OCI-LY1 (cell line): ENCODE measurements around the gene CHST13.

Experiments used
- H2AFZ ChIP-seq: fragments of 200-600 bp; sonication (generic), shearing (Covaris generic); 2 replicates; pipeline ENCODE4 v1.6.0; 2014; ENCODE audit warnings: antibody characterized with exemption, mild to moderate bottlenecking, low read length
- H3F3A ChIP-seq: fragments of 200-600 bp; sonication (generic), shearing (Covaris generic); 2 replicates; pipeline ENCODE4 v1.6.0; 2014; ENCODE audit warnings: mild to moderate bottlenecking, antibody characterized with exemption, low read length, moderate library complexity; ENCODE audit not compliant: insufficient read depth
- H3K27ac ChIP-seq: fragments of 200-600 bp; sonication (generic); 2 replicates; pipeline ENCODE4 v1.5.1; 2014; ENCODE audit warnings: low read length, mixed run types, mild to moderate bottlenecking, low read depth; ENCODE audit not compliant: poor library complexity, severe bottlenecking
- H3K27me3 ChIP-seq: fragments of 200-600 bp; sonication (generic); 2 replicates; pipeline ENCODE4 v1.6.0; 2014; ENCODE audit warnings: antibody characterized with exemption, mild to moderate bottlenecking, low read length, moderate library complexity; ENCODE audit not compliant: insufficient read depth
- H3K36me3 ChIP-seq: fragments of 200-600 bp; sonication (generic); 2 replicates; pipeline ENCODE4 v1.6.1; 2014; ENCODE audit warnings: mild to moderate bottlenecking, antibody characterized with exemption, low read length, moderate library complexity, mixed read lengths; ENCODE audit not compliant: insufficient read depth
- H3K4me1 ChIP-seq: fragments of 200-600 bp; sonication (generic); 2 replicates; pipeline ENCODE4 v1.5.1; 2014; ENCODE audit warnings: mild to moderate bottlenecking, low read length, moderate library complexity; ENCODE audit not compliant: insufficient read depth, severe bottlenecking
- H3K4me2 ChIP-seq: fragments of 200-600 bp; sonication (generic), shearing (Covaris generic); 2 replicates; pipeline ENCODE4 v1.6.1; 2014; ENCODE audit warnings: low read length
- H3K4me3 ChIP-seq: fragments of 200-600 bp; sonication (generic); 2 replicates; pipeline ENCODE4 v1.5.1; 2014; ENCODE audit warnings: low read length, low read depth, mild to moderate bottlenecking, mixed read lengths; ENCODE audit not compliant: poor library complexity, severe bottlenecking
- H3K79me2 ChIP-seq: fragments of 200-600 bp; shearing (Covaris generic); 2 replicates; pipeline ENCODE4 v1.6.1; 2016; ENCODE audit warnings: mixed run types, low read length, mixed read lengths; ENCODE audit not compliant: insufficient read depth
- H3K9ac ChIP-seq: fragments of 200-600 bp; sonication (generic), shearing (Covaris generic); 2 replicates; pipeline ENCODE4 v1.6.1; 2014; ENCODE audit warnings: mild to moderate bottlenecking, low read length, mixed read lengths
- H3K9me2 ChIP-seq: fragments of 200-600 bp; sonication (generic), shearing (Covaris generic); 2 replicates; pipeline ENCODE4 v1.6.1; 2014; ENCODE audit warnings: low read depth, mild to moderate bottlenecking, low read length, mixed read lengths
- H3K9me3 ChIP-seq: fragments of 200-600 bp; shearing (Covaris generic); 2 replicates; pipeline ENCODE4 v1.6.1; 2014; ENCODE audit warnings: low read length, mixed read lengths
- H4K20me1 ChIP-seq: fragments of 200-600 bp; sonication (generic), shearing (Covaris generic); 2 replicates; pipeline ENCODE4 v1.6.0; 2016; ENCODE audit warnings: mild to moderate bottlenecking, low read length; ENCODE audit not compliant: insufficient read depth
- EZH2 ChIP-seq: fragments of 200-600 bp; sonication (generic), shearing (Covaris generic); IDR thresholded peaks from 2 replicates; pipeline ENCODE4 v1.8.0; 2017; ENCODE audit warnings: borderline replicate concordance, mixed run types, mild to moderate bottlenecking, antibody characterized with exemption, low read length, moderate library complexity, mixed read lengths
- TF ChIP-seq, protein P1 (sequence below): fragments of 200-600 bp; sonication (generic), shearing (Covaris generic); IDR thresholded peaks from 2 replicates; pipeline ENCODE4 v1.5.1; 2017; ENCODE audit warnings: mild to moderate bottlenecking, antibody characterized with exemption, low read length, moderate library complexity, mixed read lengths

Gene CHST13

DNA sequence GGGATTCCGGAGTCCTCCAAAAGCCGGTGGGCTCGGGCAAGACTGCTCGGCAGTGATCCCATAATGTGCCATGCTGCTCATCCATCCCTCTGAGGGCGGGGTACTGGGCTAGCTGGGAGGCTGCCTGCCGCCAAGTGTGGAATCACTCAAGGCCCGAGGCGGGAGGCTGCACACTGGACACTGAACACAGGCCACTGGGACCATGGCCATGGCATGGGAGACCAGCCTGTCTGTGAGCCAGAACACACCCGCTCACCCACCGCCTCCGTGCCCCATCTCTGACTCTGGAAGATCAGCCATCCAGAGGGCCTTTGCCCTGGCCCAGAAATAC is 33.4 kb downstream of the CHST13 start:
- Histone ChIP-seq H3F3A (no peaks in the 10 kb centered on the region), H2AFZ (no peak overlapping the region)

GRCh38 chr3:126557761-126558160 is 33.8 kb downstream of the CHST13 start:
- no peak overlapping the region for H3K4me3 ChIP-seq
- no peaks in the 10 kb centered on the region for H3K27me3 ChIP-seq
- no peak overlapping the region for H2AFZ ChIP-seq
- TF ChIP-seq, protein P1, sequence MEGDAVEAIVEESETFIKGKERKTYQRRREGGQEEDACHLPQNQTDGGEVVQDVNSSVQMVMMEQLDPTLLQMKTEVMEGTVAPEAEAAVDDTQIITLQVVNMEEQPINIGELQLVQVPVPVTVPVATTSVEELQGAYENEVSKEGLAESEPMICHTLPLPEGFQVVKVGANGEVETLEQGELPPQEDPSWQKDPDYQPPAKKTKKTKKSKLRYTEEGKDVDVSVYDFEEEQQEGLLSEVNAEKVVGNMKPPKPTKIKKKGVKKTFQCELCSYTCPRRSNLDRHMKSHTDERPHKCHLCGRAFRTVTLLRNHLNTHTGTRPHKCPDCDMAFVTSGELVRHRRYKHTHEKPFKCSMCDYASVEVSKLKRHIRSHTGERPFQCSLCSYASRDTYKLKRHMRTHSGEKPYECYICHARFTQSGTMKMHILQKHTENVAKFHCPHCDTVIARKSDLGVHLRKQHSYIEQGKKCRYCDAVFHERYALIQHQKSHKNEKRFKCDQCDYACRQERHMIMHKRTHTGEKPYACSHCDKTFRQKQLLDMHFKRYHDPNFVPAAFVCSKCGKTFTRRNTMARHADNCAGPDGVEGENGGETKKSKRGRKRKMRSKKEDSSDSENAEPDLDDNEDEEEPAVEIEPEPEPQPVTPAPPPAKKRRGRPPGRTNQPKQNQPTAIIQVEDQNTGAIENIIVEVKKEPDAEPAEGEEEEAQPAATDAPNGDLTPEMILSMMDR: no peak
- TF ChIP-seq EZH2: no peak
- no peak overlapping the region for H3K27ac ChIP-seq
- no peak overlapping the region for H3K4me2 ChIP-seq
- no peaks in the 10 kb centered on the region for H3K9me3 ChIP-seq
- H3K9me2 ChIP-seq: no peaks in the 10 kb centered on the region
- no peaks in the 10 kb centered on the region for H4K20me1 ChIP-seq
- no peaks in the 10 kb centered on the region for H3K36me3 ChIP-seq
- no peak overlapping the region for H3K9ac ChIP-seq
- no peaks in the 10 kb centered on the region for H3K4me1 ChIP-seq
- no peaks in the 10 kb centered on the region for H3F3A ChIP-seq
- H3K79me2 ChIP-seq: no peaks in the 10 kb centered on the region

More for the DNA sequence above, 33.4 kb downstream of the CHST13 start:
- H3K27me3 ChIP-seq: no peaks in the 10 kb centered on the region
- no peaks in the 10 kb centered on the region for H3K9me2 ChIP-seq
- H3K9me3 ChIP-seq: no peaks in the 10 kb centered on the region
- no peak overlapping the region for H3K4me3 ChIP-seq
- no peak overlapping the region for H3K9ac ChIP-seq
- no peaks in the 10 kb centered on the region for H3K4me1 ChIP-seq
- no peak overlapping the region for H3K27ac ChIP-seq
- H3K4me2 ChIP-seq: no peak overlapping the region
- TF ChIP-seq, protein P1: no peak
- no peak for TF ChIP-seq EZH2
- no peaks in the 10 kb centered on the region for H4K20me1 ChIP-seq
- H3K36me3 ChIP-seq: no peaks in the 10 kb centered on the region
- H3K79me2 ChIP-seq: no peaks in the 10 kb centered on the region

DNA sequence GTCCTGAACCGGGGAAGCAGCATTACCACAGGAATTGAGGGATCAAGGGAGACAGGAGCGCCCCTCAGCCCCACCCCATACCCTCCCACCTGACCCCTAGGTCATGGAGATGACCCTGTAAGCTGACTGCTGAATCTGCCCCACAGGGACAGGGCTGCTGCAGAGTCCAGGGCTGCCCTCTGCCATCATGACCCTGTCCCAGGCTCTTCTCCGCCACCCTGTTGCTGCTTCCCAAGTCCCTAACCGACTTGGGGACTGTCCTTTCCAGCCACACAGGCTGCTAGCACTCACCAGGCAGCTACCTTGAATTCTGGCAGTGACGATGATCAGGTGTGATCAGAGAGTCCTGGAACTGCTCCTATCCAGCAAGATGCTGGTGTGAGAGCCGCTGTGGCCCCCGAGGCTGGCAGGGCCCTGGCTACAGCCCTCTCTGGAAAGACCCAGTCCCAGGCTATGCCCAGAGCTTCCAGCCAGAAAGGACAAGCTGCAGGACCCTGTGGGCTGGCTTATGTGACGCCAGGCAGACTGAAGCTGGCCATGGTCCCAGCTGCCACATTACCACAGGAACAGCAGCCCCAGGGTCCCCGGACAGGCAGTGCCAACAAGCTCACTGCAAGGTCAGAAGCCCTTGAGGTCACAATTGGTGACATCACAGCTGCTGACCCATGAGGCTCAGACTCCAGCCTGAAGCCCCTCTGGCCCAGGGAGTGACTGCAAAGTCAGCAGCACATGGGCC is 34.5 kb downstream of the CHST13 start, which contains the start of gene C3orf22:
Gene C3orf22 (minus strand): TSS at position 597 of the 736 bp plus-strand sequence. CDS start 5,542 bp downstream, outside the sequence.
- Histone ChIP-seq H4K20me1 (no peaks in the 10 kb centered on the region), H3F3A (no peaks in the 10 kb centered on the region)
- TF ChIP-seq EZH2: no peak
- TF ChIP-seq, protein P1: no peak

More for the DNA sequence above, 34.5 kb downstream of the CHST13 start, which contains the start of gene C3orf22:
- no peaks in the 10 kb centered on the region for H3K36me3 ChIP-seq
- no peaks in the 10 kb centered on the region for H3K4me1 ChIP-seq
- H3K4me3 ChIP-seq: no peak within 1 kb of the TSS
- no peaks in the 10 kb centered on the region for H3K9me3 ChIP-seq
- H3K9ac ChIP-seq: no peak within 1 kb of the TSS
- no peaks in the 10 kb centered on the region for H3K9me2 ChIP-seq
- H3K27ac ChIP-seq: no peak within 1 kb of the TSS
- no peaks in the 10 kb centered on the region for H3K79me2 ChIP-seq
- H2AFZ ChIP-seq: no peak within 1 kb of the TSS
- no peak within 1 kb of the TSS for H3K4me2 ChIP-seq
- no peaks in the 10 kb centered on the region for H3K27me3 ChIP-seq
